Left renal pelvis (tissue), 4 donors: ENCODE measurements around the gene KRT73. TPM values are rescaled to one million over a fixed set of nuclear protein-coding genes. Genes with fewer than 3 reads are reported as not detected.
"Not testable (repeated sequence)": the region's sequence is repeated elsewhere in the genome, so short reads cannot be mapped to it uniquely, and the experiment has no call there.

Experiments used
- DNase-seq, 4 donors: peaks; one replicate each; pipeline ENCODE4 v3.0.0-alpha.2; 2013; ENCODE audit warnings: low read depth in 4 of 4, low spot score in 3 of 4
- polyA plus RNA-seq, 4 donors: library from polyadenylated mRNA; unstranded; fragments of 120-200 nt; gene quantifications; one replicate each; pipeline ENCODE4 v1.2.1, GENCODE V29; 2013; ENCODE audit not compliant: insufficient read length in 4 of 4

Gene KRT73
- polyA plus RNA-seq, 4 donors = not detected

GRCh38 chr12:52603314-52603713, 15.0 kb downstream of the KRT73 start:
- no peak for DNase-seq

- no peak for DNase-seq
Measured at GRCh38 chr12:52602552-52602951, 15.8 kb downstream of the KRT73 start.

GRCh38 chr12:52601671-52602070, 16.7 kb downstream of the KRT73 start:
- DNase-seq = no peak

- DNase-seq = no peak
Measured at GRCh38 chr12:52600941-52601481, 17.3 kb downstream of the KRT73 start, which contains the start of gene KRT72. TSS of gene KRT72 (minus strand) at chr12:52601463. CDS start at chr12:52601452, 11 bp downstream.

GRCh38 chr12:52600475-52600874, 17.9 kb downstream of the KRT73 start:
- DNase-seq = no peak

GRCh38 chr12:52600071-52600470, 18.3 kb downstream of the KRT73 start:
- no peak for DNase-seq

- no peak for DNase-seq
Measured at GRCh38 chr12:52598966-52599365, 19.4 kb downstream of the KRT73 start.

GRCh38 chr12:52594237-52594636, 24.1 kb downstream of the KRT73 start:
- DNase-seq = not testable (repeated sequence)

- no peak for DNase-seq
Measured at GRCh38 chr12:52591521-52591920, 26.8 kb downstream of the KRT73 start.

GRCh38 chr12:52590021-52590420, 28.3 kb downstream of the KRT73 start:
- DNase-seq = no peak

GRCh38 chr12:52587563-52587962, 30.8 kb downstream of the KRT73 start:
- no peak for DNase-seq

- DNase-seq = no peak
Measured at GRCh38 chr12:52585946-52586345, 32.4 kb downstream of the KRT73 start.

GRCh38 chr12:52585066-52585465, 33.3 kb downstream of the KRT73 start:
- no peak for DNase-seq

GRCh38 chr12:52584156-52584682, 34.1 kb downstream of the KRT73 start:
- no peak for DNase-seq

GRCh38 chr12:52582971-52583456, 35.3 kb downstream of the KRT73 start:
- peak; percentile 16 to 46 (median 34) for DNase-seq

- no peak for DNase-seq
Measured at GRCh38 chr12:52582486-52582885, 35.9 kb downstream of the KRT73 start.

- no peak for DNase-seq
Measured at GRCh38 chr12:52581481-52581880, 36.9 kb downstream of the KRT73 start.

- DNase-seq = no peak
Measured at GRCh38 chr12:52581066-52581465, 37.3 kb downstream of the KRT73 start.

GRCh38 chr12:52580496-52580895, 37.9 kb downstream of the KRT73 start:
- no peak for DNase-seq

- no peak for DNase-seq
Measured at GRCh38 chr12:52579468-52580465, 38.6 kb downstream of the KRT73 start.

GRCh38 chr12:52578469-52578868, 39.9 kb downstream of the KRT73 start:
- no peak for DNase-seq
